Right lobe of liver (tissue), 6 donors: ENCODE measurements around the gene GALNT16. TPM values are rescaled to one million over a fixed set of nuclear protein-coding genes. Genes with fewer than 3 reads are reported as not detected.
A peak's percentile ranks its signal among the peaks of the same experiment; 100 is the strongest.

ENCODE experiments used
- ATAC-seq, 4 donors: fragments of 200-7000 bp; cut with Tn5 transposase; one replicate each; pipeline ENCODE4 v1.9.1; 2020; ENCODE audit warnings: mild to moderate bottlenecking in 4 of 4, moderate library complexity in 4 of 4
- DNase-seq, 3 donors: peaks; one replicate each; pipeline ENCODE4 v3.0.0-alpha.2; 2020
- H3K27ac ChIP-seq, 3 donors: fragments of 200-600 bp; one replicate each; pipeline ENCODE4 v1.8.0; 2022
- H3K27me3 ChIP-seq, 2 donors: fragments of 200-600 bp; one replicate each; pipeline ENCODE4 v1.8.0; 2022
- H3K36me3 ChIP-seq, 4 donors: fragments of 200-600 bp; sonication (generic) in 1 of 4; one replicate each; pipeline versions ENCODE4 v1.5.1 to v1.8.0; 2017 to 2022; ENCODE audit warnings: control low read depth in 1 of 4
- H3K4me1 ChIP-seq, 4 donors: fragments of 200-600 bp; sonication (generic) in 1 of 4; one replicate each; pipeline versions ENCODE4 v1.5.1 to v1.8.0; 2017 to 2022; ENCODE audit warnings: control low read depth in 1 of 4
- H3K4me3 ChIP-seq, 3 donors: fragments of 200-600 bp; one replicate each; pipeline ENCODE4 v1.8.0; 2022
- H3K9me3 ChIP-seq, 4 donors: fragments of 200-600 bp; sonication (generic) in 1 of 4; one replicate each; pipeline versions ENCODE4 v1.5.1 to v1.8.0; 2017 to 2022; ENCODE audit warnings: control low read depth in 1 of 4
- CTCF ChIP-seq, 4 donors: fragments of 200-600 bp in 3 of 4; fragments of 450-650 bp in 1 of 4; IDR thresholded peaks; one replicate each; pipeline versions ENCODE4 v1.5.1 to v1.8.0; 2016 to 2022; ENCODE audit warnings: antibody characterized with exemption in 4 of 4, mild to moderate bottlenecking in 2 of 4
- POLR2A ChIP-seq: fragments of 450-650 bp; IDR thresholded peaks from one replicate; pipeline ENCODE4 v1.6.1; 2017; ENCODE audit warnings: antibody characterized with exemption, mild to moderate bottlenecking
- WGBS: methylation state at CpG from one replicate; pipeline ENCODE4 v1.1.6; 2018; ENCODE audit warnings: low coverage, low lambda C conversion rate; ENCODE audit not compliant: insufficient coverage; ENCODE audit errors: missing lambda C conversion rate; 5-methylcytosine and 5-hydroxymethylcytosine counted together
- intact Hi-C, 2 donors: fragments of 100-400 bp; cut with DNase I; formaldehyde crosslinking; loops; one replicate each; pipeline versions ENCODE4 v1.11.2 to v1.14.1; 2022
- total RNA-seq, 6 experiments: library from RNA; depleted of rRNA in 2 of 6; stranded (reverse); fragments of >200 nt in 2 of 6; fragmentation: NEBNext Ultra II Directional in 3 of 6; extraction: Animal tissue kit (Norgen Biotek cat#: 25700) in 3 of 6; gene quantifications; one replicate each; pipeline versions ENCODE4 v1.1.0 to v1.2.4, GENCODE V29; 2016 to 2023
- donor health status: DM: no; HTN: yes; CAD: no.
- donor health status: DM: no; HTN: no; CAD: no.
- donor health status: DM: no; HTN: no; CAD: no.
- donor health status: DM: no; HTN: yes; CAD: no.
- donor health status: DM: no; HTN: yes; CAD: no.

GALNT16 gene
- total RNA-seq, 6 experiments from 2014 or later: 0.37 to 1.7 (median 0.94) TPM

GRCh38 chr14:69392481-69392880, 132.5 kb downstream of the GALNT16 start:
- no peak for ATAC-seq
- Histone ChIP-seq H3K4me1 (peaks cover 0 to 11% (median 3%) of the 10 kb centered on the region in 4 donors), H3K9me3 (no peaks in the 10 kb centered on the region), H3K27ac (no peak overlapping the region), H3K36me3 (peaks cover 4 to 62% (median 22%) of the 10 kb centered on the region in 4 donors), H3K27me3 (no peaks in the 10 kb centered on the region), H3K4me3 (no peak overlapping the region)
- DNase-seq: no peak
- intact Hi-C loops: no loop called here
- 65% methylated on average over 3 of the region's 3 CpGs for WGBS
- no peak for TF ChIP-seq CTCF (IDR thresholded peaks at IDR 0.05)

- TF ChIP-seq POLR2A (no peak), CTCF (IDR thresholded peaks at IDR 0.05) (no peak)
- intact Hi-C loops: no loop called here
- H3K27me3 ChIP-seq: no peaks in the 10 kb centered on the region
- no peaks in the 10 kb centered on the region for H3K9me3 ChIP-seq
- peaks cover 0 to 29% (median 11%) of the 10 kb centered on the region in 4 donors for H3K4me1 ChIP-seq
- ATAC-seq (no peak), DNase-seq (no peak)
- H3K4me3 ChIP-seq: no peak overlapping the region
- no peak overlapping the region for H3K27ac ChIP-seq
- 85% methylated on average over 4 of the region's 4 CpGs for WGBS
- H3K36me3 ChIP-seq: peaks cover 4 to 42% (median 14%) of the 10 kb centered on the region in 4 donors
Observed at GRCh38 chr14:69395929-69396328, 136.0 kb downstream of the GALNT16 start.

- ATAC-seq (peak; percentile 96 to 97 (median 96)), DNase-seq (peak; percentile 95 to 97 (median 97))
- WGBS: 0% methylated on average over 24 of the region's 53 CpGs
- peak; percentile 60 for TF ChIP-seq POLR2A
- TF ChIP-seq CTCF (IDR thresholded peaks at IDR 0.05): no peak
- peak within 1 kb of the TSS; percentile 74 to 84 (median 79) for H3K27ac ChIP-seq
- intact Hi-C loops: no loop called here
- H3K27me3 ChIP-seq: no peaks in the 10 kb centered on the region
- peaks cover 0 to 38% (median 11%) of the 10 kb centered on the region in 4 donors for H3K4me1 ChIP-seq
- H3K4me3 ChIP-seq: peak within 1 kb of the TSS; percentile 77 to 98 (median 90)
- H3K9me3 ChIP-seq: no peaks in the 10 kb centered on the region
- peaks cover 4 to 31% (median 13%) of the 10 kb centered on the region in 4 donors for H3K36me3 ChIP-seq
Observed at GRCh38 chr14:69398053-69398817, 138.3 kb downstream of the GALNT16 start, which contains the start of the genes ERH and SLC39A9. Gene ERH, minus strand, starts transcription at chr14:69398299. Its CDS starts 66 bp downstream, at chr14:69398233. Gene SLC39A9, plus strand, starts transcription at chr14:69398692. Its CDS starts 678 bp downstream, at chr14:69399370.

- Histone ChIP-seq H3K27ac (peak overlapping the region; percentile 74 to 84 (median 79)), H3K4me3 (peak overlapping the region; percentile 77 to 98 (median 90)), H3K27me3 (no peaks in the 10 kb centered on the region), H3K9me3 (no peaks in the 10 kb centered on the region), H3K4me1 (peaks cover 0 to 38% (median 11%) of the 10 kb centered on the region in 4 donors), H3K36me3 (peaks cover 4 to 25% (median 11%) of the 10 kb centered on the region in 4 donors)
- DNase-seq (no peak), ATAC-seq (no peak)
- TF ChIP-seq CTCF (IDR thresholded peaks at IDR 0.05) (no peak), POLR2A (no peak)
- whole genome bisulfite sequencing: 0% methylated on average over 3 of the region's 18 CpGs
- intact Hi-C loops: no loop called here
Observed at GRCh38 chr14:69398818-69399210, 138.9 kb downstream of the GALNT16 start.
